HCT116 (cell line): ENCODE results near the gene MLLT6. TPM values are rescaled to one million over a fixed set of nuclear protein-coding genes. Genes with fewer than 3 reads are reported as not detected.

Experiments used
- ATAC-seq: fragments of 200-7000 bp; cut with Tn5 transposase; 2 replicates; pipeline ENCODE4 v1.9.1; 2020; ENCODE audit warnings: mild to moderate bottlenecking, moderate library complexity
- BruUV-seq: library from RNA; stranded (reverse); fragments of 400-500 nt; replicated peaks from 2 replicates; lab custom pipeline; 2021; lab: Mats Ljungman, UMichigan
- CTCF ChIA-PET: fragments of 300-600 bp; sonication (Branson Sonifier 250); formaldehyde crosslinking; loops from one replicate; lab custom pipeline; 2021; ENCODE audit warnings: antibody characterized with exemption; lab: Charles Lee
- POLR2A ChIA-PET: fragments of 300-600, 350-600 bp; sonication (Branson Sonifier 250); formaldehyde crosslinking; loops from one replicate; lab custom pipeline; 2021; ENCODE audit warnings: antibody characterized with exemption; lab: Charles Lee
- RAD21 ChIA-PET, 2 experiments: fragments of 300-600 bp; sonication (Branson Sonifier 250); formaldehyde crosslinking; loops; one replicate each; lab custom pipeline; 2023; ENCODE audit warnings: low total read pairs in 2 of 2; ENCODE audit not compliant: uncharacterized antibody in 2 of 2, unreplicated experiment in 2 of 2, low non-redundant PET in 1 of 2; lab: Charles Lee
- DNase-seq: peaks from one replicate; pipeline ENCODE4 v3.0.0-alpha.2; 2010; ENCODE audit warnings: low read depth, low spot score
- H2AFZ ChIP-seq: fragments of 200-600 bp; shearing (Covaris generic), sonication (generic); 2 replicates; pipeline ENCODE4 v1.6.1; 2017; ENCODE audit warnings: low read depth, mixed run types, mixed read lengths, antibody characterized with exemption, low read length; ENCODE audit not compliant: poor library complexity, severe bottlenecking
- H3K27ac ChIP-seq: 2 replicates; pipeline ENCODE4 v1.5.1; 2012; ENCODE audit warnings: low read depth, low read length
- H3K27me3 ChIP-seq: fragments of 200-600 bp; sonication (generic); 2 replicates; pipeline ENCODE4 v1.6.1; 2016; ENCODE audit warnings: mixed run types, low read length, mixed read lengths; ENCODE audit not compliant: insufficient read depth
- H3K36me3 ChIP-seq, 2 experiments: fragments of 200-500 bp in 1 of 2; fragments of 200-600 bp in 1 of 2; sonication (Bioruptor generic) in 1 of 2; sonication (generic) in 1 of 2; 2 replicates each; pipeline versions ENCODE4 v1.5.1 to v1.6.1; 2014 to 2016; ENCODE audit warnings: low read length in 2 of 2, inconsistent platforms in 1 of 2, mixed read lengths in 1 of 2, mixed run types in 1 of 2; ENCODE audit not compliant: insufficient read depth in 2 of 2, control insufficient read depth in 1 of 2
- H3K4me1 ChIP-seq, 2 experiments: fragments of 200-600 bp in 1 of 2; sonication (generic) in 1 of 2; 2 replicates each; pipeline versions ENCODE4 v1.5.1 to v1.6.1; 2012 to 2017; ENCODE audit warnings: low read length in 2 of 2, inconsistent platforms in 1 of 2, mild to moderate bottlenecking in 1 of 2, mixed read lengths in 1 of 2, mixed run types in 1 of 2, moderate library complexity in 1 of 2; ENCODE audit not compliant: insufficient read depth in 2 of 2, control insufficient read depth in 1 of 2
- H3K4me2 ChIP-seq: fragments of 200-600 bp; sonication (generic); 2 replicates; pipeline ENCODE4 v1.6.1; 2017; ENCODE audit warnings: mixed run types, low read length, mixed read lengths
- H3K4me3 ChIP-seq, 2 experiments: fragments of 200-600 bp in 1 of 2; sonication (generic) in 1 of 2; replicated peaks in 1 of 2; 2 replicates each; pipeline ENCODE4 v1.5.1; 2011 to 2016; ENCODE audit warnings: low read length in 2 of 2, control low read depth in 1 of 2, low read depth in 1 of 2, mild to moderate bottlenecking in 1 of 2, mixed read lengths in 1 of 2, mixed run types in 1 of 2
- H3K79me2 ChIP-seq: fragments of 200-600 bp; sonication (generic); 2 replicates; pipeline ENCODE4 v1.6.1; 2017; ENCODE audit warnings: mild to moderate bottlenecking, mixed run types, low read length, moderate library complexity, mixed read lengths; ENCODE audit not compliant: insufficient read depth
- H3K9ac ChIP-seq: fragments of 200-600 bp; sonication (generic); 2 replicates; pipeline ENCODE4 v1.6.1; 2016; ENCODE audit warnings: low read length, mixed read lengths
- H3K9me2 ChIP-seq: fragments of 200-600 bp; sonication (generic), shearing (Covaris generic); 2 replicates; pipeline ENCODE4 v1.6.1; 2017; ENCODE audit warnings: mixed run types, mild to moderate bottlenecking, moderate library complexity; ENCODE audit not compliant: insufficient read depth
- H3K9me3 ChIP-seq, 2 experiments: fragments of 200-500 bp in 1 of 2; fragments of 200-600 bp in 1 of 2; sonication (Bioruptor generic) in 1 of 2; sonication (generic) in 1 of 2; 2 replicates each; pipeline ENCODE4 v1.6.1; 2014 to 2017; ENCODE audit warnings: low read length in 2 of 2, mixed read lengths in 2 of 2, inconsistent platforms in 1 of 2, low read depth in 1 of 2, mild to moderate bottlenecking in 1 of 2, mixed run types in 1 of 2, moderate library complexity in 1 of 2; ENCODE audit not compliant: control insufficient read depth in 1 of 2, insufficient read depth in 1 of 2
- H4K20me1 ChIP-seq: fragments of 200-600 bp; sonication (generic), shearing (Covaris generic); 2 replicates; pipeline ENCODE4 v1.6.1; 2017; ENCODE audit warnings: mixed run types, mild to moderate bottlenecking, moderate library complexity; ENCODE audit not compliant: insufficient read depth
- CBX3 ChIP-seq: IDR thresholded peaks from 2 replicates; pipeline ENCODE4 v1.6.1; 2012; ENCODE audit warnings: low read depth
- EGR1 ChIP-seq: IDR thresholded peaks from 2 replicates; pipeline ENCODE4 v1.6.1; 2012; ENCODE audit warnings: low read depth
- POLR2A ChIP-seq: IDR thresholded peaks from 2 replicates; pipeline ENCODE4 v1.7.0; 2011; ENCODE audit warnings: borderline replicate concordance; ENCODE audit not compliant: insufficient read depth, insufficient read length; ENCODE audit errors: extremely low read depth
- POLR2AphosphoS5 ChIP-seq: IDR thresholded peaks from 2 replicates; pipeline ENCODE4 v1.6.1; 2011; ENCODE audit warnings: mild to moderate bottlenecking, low read depth, low read length, moderate library complexity
- RAD21 ChIP-seq: IDR thresholded peaks from 2 replicates; pipeline ENCODE4 v1.6.1; 2012; ENCODE audit warnings: low read depth, mild to moderate bottlenecking
- REST ChIP-seq: IDR thresholded peaks from 2 replicates; pipeline ENCODE4 v1.6.1; 2012; ENCODE audit warnings: low read depth
- SIN3A ChIP-seq: IDR thresholded peaks from 2 replicates; pipeline ENCODE4 v1.6.1; 2012; ENCODE audit warnings: low read depth
- SP1 ChIP-seq: IDR thresholded peaks from 2 replicates; pipeline ENCODE4 v1.6.1; 2012; ENCODE audit warnings: low read depth
- SRF ChIP-seq: IDR thresholded peaks from 2 replicates; pipeline ENCODE4 v1.6.1; 2012; ENCODE audit warnings: low read depth
- TCF7L2 ChIP-seq: IDR thresholded peaks from 2 replicates; pipeline ENCODE4 v1.7.0; 2011; ENCODE audit warnings: borderline replicate concordance, inconsistent platforms; ENCODE audit not compliant: insufficient read depth, insufficient read length; ENCODE audit errors: extremely low read depth
- ZBTB33 ChIP-seq: IDR thresholded peaks from 2 replicates; pipeline ENCODE4 v1.6.1; 2011; ENCODE audit warnings: mild to moderate bottlenecking, low read length, moderate library complexity; ENCODE audit not compliant: insufficient replicate concordance; ENCODE audit errors: extremely low read depth
- ZFX ChIP-seq: fragments of 450-650 bp; IDR thresholded peaks from 2 replicates; pipeline ENCODE4 v1.6.1; 2017
- intact Hi-C: fragments of 100-400 bp; cut with micrococcal nuclease; formaldehyde crosslinking; loops from 2 replicates; pipeline ENCODE4 v1.10.0; 2022
- total RNA-seq: library from RNA; stranded (reverse); gene quantifications from one replicate; pipeline ENCODE4 v1.2.1, GENCODE V29; 2021; ENCODE audit not compliant: unreplicated experiment
- TF ChIP-seq, protein P1 (sequence below): IDR thresholded peaks from 2 replicates; pipeline ENCODE4 v1.6.1; 2012

Gene MLLT6
- total RNA-seq, 1 experiment from 2014 or later = 110 TPM

GRCh38 chr17:38702166-38702915 lies 2.7 kb upstream of the MLLT6 start:
- TF ChIP-seq SP1 (peak; percentile 51; the same call in 1 of the 2 replicates), POLR2A (peak; percentile 83), CBX3 (peak; percentile 62; the same call in 1 of the 2 replicates), ZBTB33 (peak; percentile 90), TCF7L2 (peak; percentile 13), RAD21 (no peak), SRF (no peak), POLR2AphosphoS5 (peak; percentile 89), SIN3A (peak; percentile 72; the same call in 1 of the 2 replicates), ZFX (peak; percentile 73; the same call in 1 of the 2 replicates), REST (no peak), EGR1 (no peak)
- TF ChIP-seq, protein P1, sequence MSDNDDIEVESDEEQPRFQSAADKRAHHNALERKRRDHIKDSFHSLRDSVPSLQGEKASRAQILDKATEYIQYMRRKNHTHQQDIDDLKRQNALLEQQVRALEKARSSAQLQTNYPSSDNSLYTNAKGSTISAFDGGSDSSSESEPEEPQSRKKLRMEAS = peak; percentile 88
- H3K9me3 ChIP-seq = no peaks in the 10 kb centered on the region
- H3K9ac ChIP-seq = peak overlapping the region; percentile 92
- peaks cover 0 to 5% of the 10 kb centered on the region in 2 experiments; a peak in 1 of 4 replicates for H3K36me3 ChIP-seq
- ChIA-PET CTCF (interaction anchor here (1.1 kb wide), 1 partner anchor 25 kb away, joined by 5 read pairs; no protein-coding TSS in a partner anchor), POLR2A (interaction anchor here (1.1 kb wide), 1 partner anchor 25 kb away, joined by 3 read pairs; no protein-coding TSS in a partner anchor), RAD21 (no interaction called here)
- no peaks in the 10 kb centered on the region for H3K27me3 ChIP-seq
- TSS peak; percentile 83 for BruUV-seq
- no peaks in the 10 kb centered on the region for H3K9me2 ChIP-seq
- ATAC-seq (peak; percentile 59), DNase-seq (peak; percentile 73)
- peak overlapping the region; percentile 86 for H3K4me2 ChIP-seq
- H4K20me1 ChIP-seq = no peaks in the 10 kb centered on the region
- intact Hi-C loops = no loop called here
- peak overlapping the region; percentile 68 to 77 for H3K4me3 ChIP-seq
- H3K4me1 ChIP-seq = peaks cover 38 to 71% of the 10 kb centered on the region in 2 experiments
- H3K27ac ChIP-seq = peak overlapping the region; percentile 99
- H3K79me2 ChIP-seq = peaks cover 34% of the 10 kb centered on the region
- H2AFZ ChIP-seq = no peak overlapping the region
